Thoracic aorta (tissue), 2 donors: ENCODE results near the gene PRDM1. TPM values are rescaled to one million over a fixed set of nuclear protein-coding genes. Genes with fewer than 3 reads are reported as not detected.

ENCODE experiments used
- ATAC-seq: fragments of 150-250 bp; one replicate; pipeline ENCODE4 v1.8.0; 2017; ENCODE audit warnings: low read depth; ENCODE audit not compliant: insufficient number of reproducible peaks, low FRiP score
- DNase-seq: peaks from one replicate; pipeline ENCODE4 v3.0.0-alpha.2; 2020; ENCODE audit warnings: low spot score
- H3K27ac ChIP-seq, 2 donors: fragments of 200-600 bp; sonication (generic); 1 replicate in 1 of 2; 2 replicates in 1 of 2; pipeline ENCODE4 v1.5.1; 2016; ENCODE audit warnings: mild to moderate bottlenecking in 2 of 2, moderate library complexity in 2 of 2
- H3K27me3 ChIP-seq: fragments of 200-600 bp; sonication (generic); replicated peaks from 2 replicates; pipeline ENCODE4 v1.6.0; 2016; ENCODE audit warnings: mild to moderate bottlenecking; ENCODE audit not compliant: insufficient read depth
- H3K36me3 ChIP-seq: fragments of 200-600 bp; sonication (generic); one replicate; pipeline ENCODE4 v1.5.1; 2016
- H3K4me1 ChIP-seq, 2 donors: fragments of 200-600 bp; sonication (generic); 1 replicate in 1 of 2; 2 replicates in 1 of 2; pipeline versions ENCODE4 v1.5.1 to v1.6.0; 2016; ENCODE audit warnings: low read depth in 2 of 2, mild to moderate bottlenecking in 1 of 2; ENCODE audit not compliant: control insufficient read depth in 1 of 2
- H3K4me3 ChIP-seq: fragments of 200-600 bp; sonication (generic); 2 replicates; pipeline ENCODE4 v1.5.1; 2016; ENCODE audit warnings: mild to moderate bottlenecking
- H3K9me3 ChIP-seq: fragments of 200-600 bp; sonication (generic); 2 replicates; pipeline ENCODE4 v1.5.1; 2016
- total RNA-seq, 2 donors: library from RNA; depleted of rRNA; stranded (reverse); fragments of >200 nt; gene quantifications; one replicate each; pipeline versions ENCODE4 v1.1.0 to v1.2.3, GENCODE V29; 2016
- TF ChIP-seq, protein P1 (sequence below): fragments of 200-600 bp; sonication (generic); IDR thresholded peaks from one replicate; pipeline ENCODE4 v1.5.1; 2019; ENCODE audit warnings: antibody characterized with exemption

Gene PRDM1
- total RNA-seq, 2 donors from 2014 or later, result 4.1 to 7.9 TPM

- no peaks in the 10 kb centered on the region for H3K36me3 ChIP-seq
- ATAC-seq (no peak), DNase-seq (no peak)
- H3K27ac ChIP-seq, result no peak overlapping the region
- no peaks in the 10 kb centered on the region for H3K27me3 ChIP-seq
- H3K4me1 ChIP-seq, result no peaks in the 10 kb centered on the region
- TF ChIP-seq, protein P1, sequence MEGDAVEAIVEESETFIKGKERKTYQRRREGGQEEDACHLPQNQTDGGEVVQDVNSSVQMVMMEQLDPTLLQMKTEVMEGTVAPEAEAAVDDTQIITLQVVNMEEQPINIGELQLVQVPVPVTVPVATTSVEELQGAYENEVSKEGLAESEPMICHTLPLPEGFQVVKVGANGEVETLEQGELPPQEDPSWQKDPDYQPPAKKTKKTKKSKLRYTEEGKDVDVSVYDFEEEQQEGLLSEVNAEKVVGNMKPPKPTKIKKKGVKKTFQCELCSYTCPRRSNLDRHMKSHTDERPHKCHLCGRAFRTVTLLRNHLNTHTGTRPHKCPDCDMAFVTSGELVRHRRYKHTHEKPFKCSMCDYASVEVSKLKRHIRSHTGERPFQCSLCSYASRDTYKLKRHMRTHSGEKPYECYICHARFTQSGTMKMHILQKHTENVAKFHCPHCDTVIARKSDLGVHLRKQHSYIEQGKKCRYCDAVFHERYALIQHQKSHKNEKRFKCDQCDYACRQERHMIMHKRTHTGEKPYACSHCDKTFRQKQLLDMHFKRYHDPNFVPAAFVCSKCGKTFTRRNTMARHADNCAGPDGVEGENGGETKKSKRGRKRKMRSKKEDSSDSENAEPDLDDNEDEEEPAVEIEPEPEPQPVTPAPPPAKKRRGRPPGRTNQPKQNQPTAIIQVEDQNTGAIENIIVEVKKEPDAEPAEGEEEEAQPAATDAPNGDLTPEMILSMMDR, result no peak
- H3K4me3 ChIP-seq, result no peak overlapping the region
- H3K9me3 ChIP-seq, result no peaks in the 10 kb centered on the region
Observed at GRCh38 chr6:106046116-106046853, 39.9 kb upstream of the PRDM1 start.

DNA sequence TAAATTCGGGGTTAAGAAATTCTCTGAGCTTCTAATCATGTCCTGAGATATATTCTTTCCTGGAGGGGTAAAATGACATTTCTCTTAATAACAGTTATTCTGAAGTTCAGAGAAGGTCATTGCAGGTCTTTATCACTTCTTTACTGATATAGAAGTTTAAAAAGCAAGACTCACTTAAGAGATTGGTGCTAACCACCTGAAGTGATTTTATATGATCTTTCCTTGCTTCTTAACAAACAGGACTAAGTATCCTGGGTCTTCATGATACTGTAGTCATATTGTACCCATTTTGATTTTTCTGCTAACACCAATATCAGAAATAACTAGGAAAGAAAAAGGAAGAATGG lies 39.3 kb upstream of the PRDM1 start:
- ATAC-seq (no peak), DNase-seq (no peak)
- Histone ChIP-seq H3K4me1 (no peaks in the 10 kb centered on the region), H3K36me3 (no peaks in the 10 kb centered on the region), H3K9me3 (no peaks in the 10 kb centered on the region), H3K4me3 (no peak overlapping the region), H3K27me3 (no peaks in the 10 kb centered on the region), H3K27ac (no peak overlapping the region)
- TF ChIP-seq, protein P1, result no peak

- Histone ChIP-seq H3K27ac (no peak overlapping the region), H3K4me1 (no peaks in the 10 kb centered on the region), H3K4me3 (no peak overlapping the region), H3K9me3 (no peaks in the 10 kb centered on the region), H3K27me3 (no peaks in the 10 kb centered on the region), H3K36me3 (no peaks in the 10 kb centered on the region)
- TF ChIP-seq, protein P1, result no peak
- no peak for ATAC-seq
- DNase-seq, result no peak
Observed at GRCh38 chr6:106048336-106048735, 37.8 kb upstream of the PRDM1 start.

DNA sequence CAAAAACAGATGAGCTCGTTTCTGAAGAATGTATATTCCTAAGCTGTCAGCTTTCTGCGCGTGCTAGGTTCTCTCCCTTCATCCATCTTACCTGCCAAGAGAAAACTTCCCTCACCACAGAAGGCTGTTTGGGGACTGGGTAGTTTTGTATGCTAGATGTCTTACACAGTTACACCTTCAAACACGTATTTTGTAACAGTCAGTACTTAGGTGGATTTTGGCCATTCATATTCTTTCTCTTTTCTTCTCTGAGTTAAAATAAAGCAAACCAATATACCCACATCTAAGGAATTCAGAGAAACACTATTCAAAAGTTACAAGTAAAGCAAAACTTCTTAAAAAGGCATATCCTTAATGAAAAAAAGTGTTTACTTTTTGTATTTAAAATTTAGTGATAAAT lies 35.6 kb upstream of the PRDM1 start:
- TF ChIP-seq, protein P1, result no peak
- no peak overlapping the region for H3K4me3 ChIP-seq
- H3K4me1 ChIP-seq, result no peaks in the 10 kb centered on the region
- H3K27me3 ChIP-seq, result no peaks in the 10 kb centered on the region
- no peak for ATAC-seq
- H3K27ac ChIP-seq, result no peak overlapping the region
- no peaks in the 10 kb centered on the region for H3K9me3 ChIP-seq
- DNase-seq, result no peak
- H3K36me3 ChIP-seq, result no peaks in the 10 kb centered on the region

DNA sequence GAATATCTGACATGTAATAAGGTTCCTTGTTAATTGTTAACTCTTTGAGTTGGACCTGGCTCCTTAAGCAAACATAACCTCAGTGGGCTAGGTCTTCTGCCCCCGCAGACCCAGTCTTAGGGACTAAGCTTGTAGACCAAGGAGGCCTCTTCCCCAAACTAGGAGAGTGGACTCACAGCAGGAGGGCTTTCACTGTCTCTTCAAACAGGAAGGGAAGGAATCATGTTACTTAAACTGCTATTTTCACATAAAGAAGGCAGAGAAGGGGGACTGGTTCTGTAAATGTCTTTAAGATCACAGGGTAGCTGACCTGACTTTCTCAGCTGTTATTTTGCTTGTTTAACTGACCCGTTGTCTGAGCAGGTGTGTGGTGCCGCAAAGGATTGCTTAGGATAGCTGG lies 34.9 kb upstream of the PRDM1 start:
- Histone ChIP-seq H3K27ac (no peak overlapping the region), H3K27me3 (no peaks in the 10 kb centered on the region), H3K36me3 (no peaks in the 10 kb centered on the region), H3K4me1 (no peaks in the 10 kb centered on the region), H3K9me3 (no peaks in the 10 kb centered on the region), H3K4me3 (no peak overlapping the region)
- TF ChIP-seq, protein P1, result no peak
- no peak for DNase-seq
- ATAC-seq, result no peak
